Ectodermal cell (in vitro differentiated cells): ENCODE data around the gene RELCH.

Experiments used
- H3K27ac ChIP-seq: 2 replicates; pipeline ENCODE4 v1.7.0; 2013; ENCODE audit warnings: mild to moderate bottlenecking, low read depth, low read length; ENCODE audit not compliant: insufficient read depth, poor library complexity, severe bottlenecking
- H3K27me3 ChIP-seq: 2 replicates; pipeline ENCODE4 v1.7.0; 2013; ENCODE audit warnings: mild to moderate bottlenecking, low read length; ENCODE audit not compliant: insufficient read depth, control insufficient read depth, poor library complexity, severe bottlenecking
- H3K36me3 ChIP-seq: one replicate; pipeline ENCODE4 v1.7.0; 2013; ENCODE audit warnings: low read length; ENCODE audit not compliant: control insufficient read depth, insufficient read depth
- H3K4me1 ChIP-seq: one replicate; pipeline ENCODE4 v1.7.0; 2013; ENCODE audit warnings: low read length; ENCODE audit not compliant: control insufficient read depth, insufficient read depth
- H3K4me3 ChIP-seq: 2 replicates; pipeline ENCODE4 v1.7.0; 2013; ENCODE audit warnings: low read depth, low read length, control low read depth; ENCODE audit not compliant: insufficient read depth
- H3K9me3 ChIP-seq: 2 replicates; pipeline ENCODE4 v1.7.0; 2013; ENCODE audit warnings: mild to moderate bottlenecking, low read length, moderate library complexity; ENCODE audit not compliant: control insufficient read depth
- WGBS, 2 experiments: methylation state at CpG; one replicate each; pipeline ENCODE4 v1.1.7; 2013; ENCODE audit warnings: missing lambda C conversion rate in 2 of 2; 5-methylcytosine and 5-hydroxymethylcytosine counted together

RELCH gene

DNA sequence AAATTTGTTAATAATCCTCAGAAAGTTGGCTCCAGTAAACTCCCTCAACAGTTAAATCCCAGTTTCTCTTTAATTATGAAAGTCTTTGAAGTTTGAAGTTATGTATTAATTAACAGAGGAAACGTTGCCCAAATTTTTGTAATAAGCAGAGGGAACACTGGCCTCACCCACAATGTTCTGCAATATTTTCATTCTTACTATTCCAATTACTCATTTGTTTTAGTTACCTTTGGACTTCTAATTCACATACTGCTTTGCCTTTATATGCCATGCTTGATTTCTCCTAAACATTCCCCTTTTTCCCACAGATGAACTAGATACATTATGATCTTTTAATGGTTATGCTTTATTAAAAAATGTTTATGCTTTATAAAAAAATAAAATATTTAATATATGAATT lies 61.3 kb downstream of the RELCH start:
- no peak overlapping the region for H3K4me3 ChIP-seq
- WGBS, 2 experiments = 82 to 87% methylated on average over 1 of the region's 1 CpG
- no peaks in the 10 kb centered on the region for H3K27me3 ChIP-seq
- no peaks in the 10 kb centered on the region for H3K9me3 ChIP-seq
- no peaks in the 10 kb centered on the region for H3K4me1 ChIP-seq
- H3K27ac ChIP-seq = no peak overlapping the region
- no peaks in the 10 kb centered on the region for H3K36me3 ChIP-seq

GRCh38 chr18:62249478-62250097 lies 62.5 kb downstream of the RELCH start:
- no peak overlapping the region for H3K27ac ChIP-seq

GRCh38 chr18:62250475-62250874 lies 63.4 kb downstream of the RELCH start:
- no peak overlapping the region for H3K4me3 ChIP-seq

More at GRCh38 chr18:62249478-62250097, 62.5 kb downstream of the RELCH start:
- Histone ChIP-seq H3K4me3 (no peak overlapping the region), H3K27me3 (no peaks in the 10 kb centered on the region), H3K4me1 (no peaks in the 10 kb centered on the region), H3K9me3 (no peaks in the 10 kb centered on the region), H3K36me3 (no peaks in the 10 kb centered on the region)
- WGBS, 2 experiments = 91 to 95% methylated on average over 2 of the region's 3 CpGs

DNA sequence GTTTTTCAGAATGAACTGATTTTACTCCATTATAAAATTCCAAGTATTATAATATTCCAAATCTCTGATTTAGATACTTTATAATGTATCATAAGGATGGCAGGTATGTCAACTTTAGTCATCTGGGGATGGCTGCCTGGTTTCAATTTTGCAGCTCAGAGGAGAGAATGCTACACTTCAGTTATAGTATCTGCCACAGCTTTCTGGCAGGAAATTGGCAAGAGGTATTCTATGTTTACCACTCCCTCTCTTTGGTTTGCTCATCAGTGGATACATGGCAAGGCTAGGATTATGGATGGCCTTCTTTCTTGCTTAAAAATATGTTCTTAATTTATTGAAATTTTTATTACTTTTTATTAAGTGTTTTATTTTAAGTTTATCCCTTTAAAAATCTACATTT lies 71.0 kb downstream of the RELCH start:
- H3K36me3 ChIP-seq = peaks cover 14% of the 10 kb centered on the region
- H3K9me3 ChIP-seq = no peaks in the 10 kb centered on the region
- H3K27me3 ChIP-seq = no peaks in the 10 kb centered on the region
- no peak overlapping the region for H3K27ac ChIP-seq
- H3K4me3 ChIP-seq = no peak overlapping the region
- H3K4me1 ChIP-seq = no peaks in the 10 kb centered on the region

More at GRCh38 chr18:62250475-62250874, 63.4 kb downstream of the RELCH start:
- H3K4me1 ChIP-seq = no peaks in the 10 kb centered on the region
- no peaks in the 10 kb centered on the region for H3K9me3 ChIP-seq
- WGBS, 2 experiments = 80 to 100% methylated on average over 1 of the region's 2 CpGs
- H3K36me3 ChIP-seq = no peaks in the 10 kb centered on the region
- H3K27me3 ChIP-seq = no peaks in the 10 kb centered on the region
- H3K27ac ChIP-seq = no peak overlapping the region

GRCh38 chr18:62258616-62259015 lies 71.6 kb downstream of the RELCH start:
- no peaks in the 10 kb centered on the region for H3K4me1 ChIP-seq
- peaks cover 14% of the 10 kb centered on the region for H3K36me3 ChIP-seq
- no peak overlapping the region for H3K4me3 ChIP-seq
- H3K27me3 ChIP-seq = no peaks in the 10 kb centered on the region
- no peak overlapping the region for H3K27ac ChIP-seq
- H3K9me3 ChIP-seq = no peaks in the 10 kb centered on the region

DNA sequence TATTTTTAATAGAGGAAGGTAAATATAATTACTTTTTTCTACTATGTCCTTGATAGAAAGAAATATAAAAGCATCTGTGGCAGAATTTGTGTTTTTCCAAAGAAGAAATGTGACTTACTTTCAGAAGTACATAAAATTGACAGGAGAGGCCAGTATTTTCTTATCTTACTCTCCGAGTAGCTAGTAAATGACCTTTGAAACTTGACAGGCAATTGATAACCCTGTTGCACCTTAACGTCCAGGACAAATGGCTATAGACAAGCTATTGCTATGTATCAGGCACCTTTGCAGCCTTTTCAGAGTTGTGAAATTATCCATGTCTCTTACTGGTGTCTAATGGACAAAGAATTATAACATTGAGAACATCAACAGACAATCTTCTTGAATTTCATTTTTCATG lies 75.0 kb downstream of the RELCH start:
- Histone ChIP-seq H3K36me3 (peaks cover 19% of the 10 kb centered on the region), H3K4me3 (no peak overlapping the region), H3K4me1 (no peaks in the 10 kb centered on the region), H3K9me3 (no peaks in the 10 kb centered on the region), H3K27ac (no peak overlapping the region), H3K27me3 (no peaks in the 10 kb centered on the region)
- WGBS, 2 experiments = 92 to 100% methylated on average over 2 of the region's 2 CpGs

GRCh38 chr18:62264984-62265383 lies 77.9 kb downstream of the RELCH start:
- H3K4me1 ChIP-seq = no peaks in the 10 kb centered on the region
- H3K27ac ChIP-seq = no peak overlapping the region
- whole genome bisulfite sequencing, 2 experiments = 98 to 100% methylated on average over 2 of the region's 2 CpGs
- no peaks in the 10 kb centered on the region for H3K9me3 ChIP-seq
- H3K4me3 ChIP-seq = no peak overlapping the region
- H3K27me3 ChIP-seq = no peaks in the 10 kb centered on the region
- H3K36me3 ChIP-seq = peaks cover 11% of the 10 kb centered on the region

DNA sequence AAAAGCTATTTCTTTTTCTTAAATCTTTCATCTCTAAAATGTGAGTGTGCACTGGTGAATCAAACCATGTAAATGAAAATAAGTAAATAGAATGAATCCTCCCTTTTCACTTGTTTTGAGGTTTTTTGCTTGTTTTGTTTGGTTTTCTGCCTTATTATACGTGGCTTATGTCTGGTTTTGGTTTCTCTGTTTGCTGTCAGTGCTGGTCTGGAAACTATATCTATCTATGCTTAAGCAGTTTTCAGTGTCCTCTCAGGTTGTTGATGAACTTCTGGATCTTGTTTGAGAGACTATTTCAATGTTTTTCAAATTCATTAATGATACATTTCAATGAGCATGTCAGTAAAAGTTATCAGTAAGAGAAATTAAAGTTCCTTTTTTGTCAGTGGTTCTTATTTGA lies 90.0 kb downstream of the RELCH start:
- WGBS, 2 experiments = 67 to 83% methylated on average over 1 of the region's 1 CpG
- Histone ChIP-seq H3K27me3 (no peaks in the 10 kb centered on the region), H3K9me3 (no peaks in the 10 kb centered on the region), H3K4me3 (no peak overlapping the region), H3K4me1 (no peaks in the 10 kb centered on the region), H3K36me3 (no peaks in the 10 kb centered on the region), H3K27ac (no peak overlapping the region)

- 76 to 83% methylated on average over 2 to 5 of the region's 5 CpGs for WGBS, 2 experiments
- Histone ChIP-seq H3K4me3 (no peak overlapping the region), H3K27ac (no peak overlapping the region), H3K27me3 (no peaks in the 10 kb centered on the region), H3K9me3 (no peaks in the 10 kb centered on the region), H3K36me3 (no peaks in the 10 kb centered on the region), H3K4me1 (no peaks in the 10 kb centered on the region)
Measured at GRCh38 chr18:62279561-62279960, 92.5 kb downstream of the RELCH start.

GRCh38 chr18:62280058-62280457 lies 93.0 kb downstream of the RELCH start:
- no peaks in the 10 kb centered on the region for H3K36me3 ChIP-seq
- 98% methylated on average over 5 to 6 of the region's 6 CpGs for WGBS, 2 experiments
- no peak overlapping the region for H3K27ac ChIP-seq
- no peak overlapping the region for H3K4me3 ChIP-seq
- no peaks in the 10 kb centered on the region for H3K4me1 ChIP-seq
- no peaks in the 10 kb centered on the region for H3K9me3 ChIP-seq
- H3K27me3 ChIP-seq = no peaks in the 10 kb centered on the region

GRCh38 chr18:62280786-62281185 lies 93.7 kb downstream of the RELCH start:
- Histone ChIP-seq H3K36me3 (peaks cover 3% of the 10 kb centered on the region), H3K27ac (no peak overlapping the region), H3K27me3 (no peaks in the 10 kb centered on the region), H3K4me1 (no peaks in the 10 kb centered on the region), H3K4me3 (no peak overlapping the region), H3K9me3 (no peaks in the 10 kb centered on the region)
- WGBS, 2 experiments = 88 to 100% methylated on average over 1 of the region's 1 CpG
